K562 (cell line): ENCODE data around the gene TEX264. TPM values are rescaled to one million over a fixed set of nuclear protein-coding genes. Genes with fewer than 3 reads are reported as not detected.

Experiments
- ATAC-seq: fragments of 200-7000 bp; cut with Tn5 transposase; 3 replicates; pipeline ENCODE4 v1.9.1; 2020; ENCODE audit warnings: moderate library complexity
- BruUV-seq: library from RNA; stranded (reverse); fragments of 400-500 nt; replicated peaks from 2 replicates; lab custom pipeline; 2021; lab: Mats Ljungman, UMichigan
- CTCF ChIA-PET: fragments of 300-600 bp; formaldehyde crosslinking; extraction: SDS; loops from one replicate; lab custom pipeline; 2021; ENCODE audit warnings: low intra/inter-chr PET ratio; lab: Yijun Ruan, JAX
- POLR2A ChIA-PET: fragments of 300-600, 350-650 bp; sonication (Branson Sonifier 250); formaldehyde crosslinking; extraction: SDS; loops from one replicate; lab custom pipeline; 2021; ENCODE audit warnings: antibody characterized with exemption, inconsistent platforms; lab: Yijun Ruan, JAX
- DNase-seq, 4 experiments: peaks; one replicate each; pipeline versions ENCODE4 v3.0.0 to v3.0.0-alpha.2; 2011 to 2018; ENCODE audit warnings: low spot score in 3 of 4, mixed read lengths in 3 of 4; ENCODE audit errors: extremely low read depth in 1 of 4
- FAIRE-seq: peaks from 2 replicates; lab custom pipeline; 2011; peaks lifted over from hg19 to GRCh38; lab: Jason Lieb, UNC
- H2AFZ ChIP-seq: 2 replicates; pipeline ENCODE4 v1.6.0; 2011; ENCODE audit warnings: low read depth, low read length, control low read depth, inconsistent platforms
- H3K27ac ChIP-seq: fragments of 200-600 bp; 3 replicates; pipeline ENCODE4 v1.8.0; 2011; ENCODE audit warnings: low read depth, mild to moderate bottlenecking, control low read depth, inconsistent platforms, low read length, moderate library complexity, mixed read lengths; ENCODE audit errors: extremely low read depth
- H3K27me3 ChIP-seq, 2 experiments: fragments of 300-600 bp in 1 of 2; 2 replicates in 1 of 2; 3 replicates in 1 of 2; pipeline versions ENCODE4 v1.6.0 to v1.8.0; 2011; ENCODE audit warnings: inconsistent platforms in 2 of 2, low read length in 2 of 2, mild to moderate bottlenecking in 1 of 2, mixed read lengths in 1 of 2, moderate library complexity in 1 of 2; ENCODE audit not compliant: control insufficient read depth in 2 of 2, insufficient read depth in 2 of 2
- H3K36me3 ChIP-seq: fragments of 300-600 bp; 3 replicates; pipeline ENCODE4 v1.8.0; 2011; ENCODE audit warnings: mild to moderate bottlenecking, low read length, inconsistent platforms; ENCODE audit not compliant: control insufficient read depth, insufficient read depth
- H3K4me1 ChIP-seq, 2 experiments: fragments of 200-600 bp in 1 of 2; replicated peaks in 1 of 2; 2 replicates in 1 of 2; 3 replicates in 1 of 2; pipeline versions ENCODE4 v1.5.1 to v1.8.0; 2011; ENCODE audit warnings: inconsistent platforms in 2 of 2, low read length in 2 of 2, mild to moderate bottlenecking in 1 of 2, mixed read lengths in 1 of 2, moderate library complexity in 1 of 2; ENCODE audit not compliant: control insufficient read depth in 2 of 2, insufficient read depth in 2 of 2
- H3K4me2 ChIP-seq: 2 replicates; pipeline ENCODE4 v1.6.1; 2011; ENCODE audit warnings: low read length, control low read depth, inconsistent platforms, mixed read lengths; ENCODE audit not compliant: insufficient read depth
- H3K4me3 ChIP-seq: fragments of 200-600 bp; sonication (generic), shearing (Covaris generic); 2 replicates; pipeline ENCODE4 v1.5.1; 2016; ENCODE audit warnings: control low read depth, inconsistent platforms
- H3K79me2 ChIP-seq: fragments of 200-600 bp; 3 replicates; pipeline ENCODE4 v1.8.0; 2011; ENCODE audit warnings: low read length, inconsistent platforms; ENCODE audit not compliant: control insufficient read depth, insufficient read depth
- H3K9ac ChIP-seq, 2 experiments: 2 replicates each; pipeline versions ENCODE4 v1.6.0 to v1.6.1; 2011; ENCODE audit warnings: low read depth in 2 of 2, low read length in 2 of 2, control low read depth in 1 of 2, inconsistent platforms in 1 of 2, mild to moderate bottlenecking in 1 of 2, mixed read lengths in 1 of 2; ENCODE audit not compliant: insufficient read depth in 1 of 2
- H3K9me1 ChIP-seq: one replicate; pipeline ENCODE4 v1.6.0; 2011; ENCODE audit warnings: inconsistent platforms, mild to moderate bottlenecking, low read length, moderate library complexity; ENCODE audit not compliant: control insufficient read depth, insufficient read depth
- H3K9me3 ChIP-seq: replicated peaks from 2 replicates; pipeline ENCODE4 v1.5.1; 2011; ENCODE audit warnings: low read depth, low read length, inconsistent platforms; ENCODE audit not compliant: control insufficient read depth, insufficient read depth
- H4K20me1 ChIP-seq: replicated peaks from 2 replicates; pipeline ENCODE4 v1.6.1; 2011; ENCODE audit warnings: low read length, inconsistent platforms, mixed read lengths; ENCODE audit not compliant: control insufficient read depth, insufficient read depth
- CEBPG ChIP-seq, 3 experiments: fragments of 200-800 bp in 1 of 3; sonication (Bioruptor generic) in 1 of 3; sonication (generic) in 1 of 3; formaldehyde crosslinking in 1 of 3; IDR thresholded peaks in 2 of 3; conservative IDR thresholded peaks in 1 of 3; 2 replicates each; pipeline versions ENCODE4 v1.6.1 to v1.8.0; 2016 to 2022; ENCODE audit warnings: missing compliant biosample characterization in 2 of 3, missing genetic modification characterization in 2 of 3, mild to moderate bottlenecking in 1 of 3, missing genetic modification reagents in 1 of 3
- EP300 ChIP-seq: IDR thresholded peaks from 2 replicates; pipeline ENCODE4 v1.6.1; 2012; ENCODE audit warnings: low read length, improper control_type of control experiment
- LARP7 ChIP-seq: fragments of 450-650 bp; IDR thresholded peaks from 2 replicates; pipeline ENCODE4 v1.6.1; 2016
- NCOR1 ChIP-seq: fragments of 450-650 bp; IDR thresholded peaks from 2 replicates; pipeline ENCODE4 v1.6.1; 2016; ENCODE audit warnings: mild to moderate bottlenecking, moderate library complexity
- WGBS: fragments of 100-300 bp; shearing (Covaris generic); methylation state at CpG from one replicate; pipeline ENCODE4 v1.1.6; 2016; ENCODE audit warnings: low coverage, mixed read lengths; ENCODE audit not compliant: insufficient coverage; ENCODE audit errors: missing lambda C conversion rate; 5-methylcytosine and 5-hydroxymethylcytosine counted together
- in situ Hi-C: fragments of 300-500 bp; cut with MboI; formaldehyde crosslinking; loops from 4 replicates; pipeline ENCODE4 v1.15.0; 2018; ENCODE audit warnings: inconsistent platforms, mixed read lengths
- intact Hi-C: fragments of 100-400 bp; cut with micrococcal nuclease; formaldehyde crosslinking; loops from 2 replicates; pipeline ENCODE4 v1.14.2; 2022
- polyA plus RNA-seq, 8 experiments: library from polyadenylated mRNA; depleted of rRNA in 4 of 8; stranded (reverse) in 5 of 8; unstranded in 3 of 8; fragments of >200 nt; fragmentation: Nextera tagmentation in 2 of 8; fragmentation: Illumina TruSeq in 1 of 8; extraction: Ambion mirVana in 2 of 8; extraction: Trizol in 1 of 8; gene quantifications; 2 replicates each; pipeline versions ENCODE4 v1.2.1 to v1.2.3, GENCODE V29; 2011 to 2014; ENCODE audit warnings: inconsistent platforms in 1 of 8, missing spikeins in 1 of 8
- total RNA-seq, 7 experiments: library from RNA; depleted of rRNA in 6 of 7; stranded (reverse); fragments of >200 nt in 6 of 7; fragmentation: Illumina TruSeq in 2 of 7; extraction: Trizol in 2 of 7; gene quantifications; 2 replicates each; pipeline versions ENCODE4 v1.2.1 to v1.2.3, GENCODE V29; 2011 to 2021; ENCODE audit warnings: low replicate concordance in 1 of 7
- TF ChIP-seq, protein P1 (sequence below): sonication (generic); IDR thresholded peaks from 2 replicates; pipeline ENCODE4 v1.6.1; 2016

Gene TEX264
- total and polyA plus RNA-seq, 9 of the 15 experiments (the other 6 are each of a cell fraction or from before 2014, with no cell fraction given): 4.1 to 47.0 (median 31.0) TPM

DNA sequence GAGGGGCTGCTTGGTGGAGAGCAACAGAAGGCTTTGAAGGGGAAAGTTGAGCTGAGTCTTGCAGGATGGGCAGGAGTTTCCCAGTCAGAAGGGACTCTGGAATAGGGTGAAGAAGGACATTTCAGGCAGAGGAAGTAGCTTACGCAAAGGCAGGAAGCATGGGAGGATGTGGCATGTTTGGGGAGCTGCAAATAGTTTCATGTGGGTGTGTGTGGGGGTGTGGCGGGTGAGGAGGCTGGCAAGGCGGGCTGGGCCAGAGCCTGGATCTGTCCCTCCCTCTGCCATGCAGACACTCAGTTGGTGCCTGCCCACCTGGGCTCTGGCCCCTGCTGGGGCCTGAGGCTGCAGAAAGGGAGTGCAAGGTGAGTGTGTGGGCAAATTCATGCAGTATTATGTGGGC, 10.4 kb downstream of the TEX264 start:
- H3K79me2 ChIP-seq: no peaks in the 10 kb centered on the region; the same call in none of the 3 replicates
- ChIA-PET CTCF (interaction anchor here (0.6 to 2.4 kb wide), 4 partner anchors 39 to 1065 kb away, joined by 3 to 14 read pairs (median 10); no protein-coding TSS in a partner anchor), POLR2A (interaction anchor here (0.8 to 2.2 kb wide), 8 partner anchors 9 to 182 kb away, joined by 3 to 19 read pairs (median 4); partner anchors contain the start of gene DCAF1)
- H3K36me3 ChIP-seq: peaks cover 38% of the 10 kb centered on the region; the same call in 2 of the 3 replicates
- no peak overlapping the region for H3K4me2 ChIP-seq
- H3K4me1 ChIP-seq: peaks cover 20 to 26% of the 10 kb centered on the region in 2 experiments
- no peak overlapping the region for H3K27ac ChIP-seq
- H3K27me3 ChIP-seq: no peaks in the 10 kb centered on the region
- peaks cover 5% of the 10 kb centered on the region for H3K9me1 ChIP-seq
- no peak overlapping the region for H3K9ac ChIP-seq
- no peak overlapping the region for H3K4me3 ChIP-seq
- no TSS peak for BruUV-seq
- ATAC-seq (no peak), FAIRE-seq (no peak), DNase-seq (no peak)
- in situ Hi-C loops: loop anchor here (5.0 to 25.0 kb wide), 2 partner anchors 179 to 1044 kb away; partner anchors contain the start of gene DCAF1
- H2AFZ ChIP-seq: no peak overlapping the region
- intact Hi-C loops: loop anchor here (5.0 kb wide), 2 partner anchors 39 to 294 kb away; partner anchors contain the start of gene MANF
- peaks cover 10% of the 10 kb centered on the region; the same call in 1 of the 2 replicates for H4K20me1 ChIP-seq
- no peaks in the 10 kb centered on the region for H3K9me3 ChIP-seq
- TF ChIP-seq CEBPG (CRISPR knock-in tag; IDR thresholded peaks at IDR 0.05) (no peak), CEBPG (tag; conservative IDR thresholded peaks at IDR 0.05 in 1 of 2, IDR thresholded peaks at IDR 0.05 in 1 of 2) (no peak), EP300 (no peak), LARP7 (no peak), NCOR1 (no peak)
- TF ChIP-seq, protein P1, sequence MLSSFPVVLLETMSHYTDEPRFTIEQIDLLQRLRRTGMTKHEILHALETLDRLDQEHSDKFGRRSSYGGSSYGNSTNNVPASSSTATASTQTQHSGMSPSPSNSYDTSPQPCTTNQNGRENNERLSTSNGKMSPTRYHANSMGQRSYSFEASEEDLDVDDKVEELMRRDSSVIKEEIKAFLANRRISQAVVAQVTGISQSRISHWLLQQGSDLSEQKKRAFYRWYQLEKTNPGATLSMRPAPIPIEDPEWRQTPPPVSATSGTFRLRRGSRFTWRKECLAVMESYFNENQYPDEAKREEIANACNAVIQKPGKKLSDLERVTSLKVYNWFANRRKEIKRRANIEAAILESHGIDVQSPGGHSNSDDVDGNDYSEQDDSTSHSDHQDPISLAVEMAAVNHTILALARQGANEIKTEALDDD: no peak
- WGBS: 84% methylated on average over 3 of the region's 3 CpGs
